GM06990 (cell line): ENCODE results near the gene MT1B.

Source experiments
- DNase-seq: peaks from one replicate; pipeline ENCODE4 v3.0.0-alpha.2; 2011; ENCODE audit not compliant: insufficient read length; ENCODE audit errors: extremely low read depth
- H3K27me3 ChIP-seq: replicated peaks from 2 replicates; pipeline ENCODE4 v1.6.0; 2011; ENCODE audit warnings: low read length; ENCODE audit not compliant: control insufficient read depth, insufficient read depth
- H3K36me3 ChIP-seq: 2 replicates; pipeline ENCODE4 v1.5.1; 2011; ENCODE audit warnings: low read length; ENCODE audit not compliant: control insufficient read depth, insufficient read depth
- H3K4me3 ChIP-seq: replicated peaks from 2 replicates; pipeline ENCODE4 v1.5.1; 2011; ENCODE audit warnings: low read depth, mild to moderate bottlenecking, control low read depth, low read length
- TF ChIP-seq, protein P1 (sequence below): IDR thresholded peaks from 2 replicates; pipeline ENCODE4 v1.5.1; 2011; ENCODE audit warnings: low read length, control low read depth, mild to moderate bottlenecking, inconsistent platforms; ENCODE audit not compliant: insufficient read depth, poor library complexity, severe bottlenecking

MT1B gene

DNA sequence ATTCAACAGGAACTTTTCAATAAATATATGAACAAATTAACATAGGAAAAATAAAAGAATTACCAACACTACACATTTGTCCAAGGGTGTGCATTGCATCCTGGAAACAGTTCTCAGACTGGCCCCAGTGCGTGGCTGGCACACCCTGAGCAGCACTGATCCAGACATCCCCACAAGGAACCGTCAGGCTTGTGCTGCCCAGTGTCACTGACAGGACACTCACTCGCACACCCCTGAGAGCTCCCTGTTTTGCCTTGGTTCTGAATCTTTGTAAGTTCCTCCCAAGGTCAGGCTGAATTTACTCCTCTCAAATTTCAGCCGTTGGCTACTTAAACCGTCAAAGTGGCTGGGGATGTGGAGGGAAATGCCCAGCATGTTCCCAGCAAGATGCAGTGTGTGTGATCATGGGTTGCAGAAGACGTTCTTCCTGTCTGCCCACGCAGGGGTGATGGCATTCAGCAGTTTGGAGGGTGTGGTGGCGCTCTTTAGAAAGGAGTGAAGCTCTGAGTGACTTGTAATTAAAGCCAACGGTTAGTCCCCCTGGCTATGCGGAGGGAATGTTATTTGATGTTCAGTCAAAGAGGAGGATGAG is 41.6 kb upstream of the MT1B start:
- no peaks in the 10 kb centered on the region for H3K27me3 ChIP-seq
- no peaks in the 10 kb centered on the region for H3K36me3 ChIP-seq
- TF ChIP-seq, protein P1, sequence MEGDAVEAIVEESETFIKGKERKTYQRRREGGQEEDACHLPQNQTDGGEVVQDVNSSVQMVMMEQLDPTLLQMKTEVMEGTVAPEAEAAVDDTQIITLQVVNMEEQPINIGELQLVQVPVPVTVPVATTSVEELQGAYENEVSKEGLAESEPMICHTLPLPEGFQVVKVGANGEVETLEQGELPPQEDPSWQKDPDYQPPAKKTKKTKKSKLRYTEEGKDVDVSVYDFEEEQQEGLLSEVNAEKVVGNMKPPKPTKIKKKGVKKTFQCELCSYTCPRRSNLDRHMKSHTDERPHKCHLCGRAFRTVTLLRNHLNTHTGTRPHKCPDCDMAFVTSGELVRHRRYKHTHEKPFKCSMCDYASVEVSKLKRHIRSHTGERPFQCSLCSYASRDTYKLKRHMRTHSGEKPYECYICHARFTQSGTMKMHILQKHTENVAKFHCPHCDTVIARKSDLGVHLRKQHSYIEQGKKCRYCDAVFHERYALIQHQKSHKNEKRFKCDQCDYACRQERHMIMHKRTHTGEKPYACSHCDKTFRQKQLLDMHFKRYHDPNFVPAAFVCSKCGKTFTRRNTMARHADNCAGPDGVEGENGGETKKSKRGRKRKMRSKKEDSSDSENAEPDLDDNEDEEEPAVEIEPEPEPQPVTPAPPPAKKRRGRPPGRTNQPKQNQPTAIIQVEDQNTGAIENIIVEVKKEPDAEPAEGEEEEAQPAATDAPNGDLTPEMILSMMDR: no peak
- H3K4me3 ChIP-seq: no peak overlapping the region; the same call in 1 of the 2 replicates
- no peak for DNase-seq

DNA sequence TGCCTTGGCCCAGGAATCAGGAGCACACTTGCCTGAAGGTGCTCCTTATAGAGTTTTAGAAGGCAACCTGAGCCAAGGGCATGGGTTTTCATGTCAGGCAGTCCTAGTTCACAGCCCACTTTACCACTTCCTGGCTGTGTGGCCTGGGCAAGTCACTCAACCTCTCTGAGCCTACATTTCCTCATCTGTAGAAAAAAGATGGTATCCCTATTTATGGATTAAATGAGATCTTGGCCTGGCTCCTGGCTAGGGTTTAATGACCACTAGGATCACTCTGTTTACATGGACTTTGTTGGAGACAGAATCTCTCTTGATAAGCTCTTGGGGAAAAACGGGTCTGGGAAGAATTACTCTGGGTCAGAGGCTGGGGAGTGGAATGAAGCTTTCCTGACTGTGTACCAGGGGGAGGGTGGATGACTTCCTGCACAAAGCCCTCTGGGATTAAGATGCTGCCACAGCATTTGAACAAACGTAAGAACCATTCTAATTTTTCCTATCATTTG is 41.0 kb upstream of the MT1B start:
- DNase-seq: no peak
- H3K27me3 ChIP-seq: no peaks in the 10 kb centered on the region
- H3K36me3 ChIP-seq: no peaks in the 10 kb centered on the region
- TF ChIP-seq, protein P1: no peak
- no peak overlapping the region for H3K4me3 ChIP-seq

DNA sequence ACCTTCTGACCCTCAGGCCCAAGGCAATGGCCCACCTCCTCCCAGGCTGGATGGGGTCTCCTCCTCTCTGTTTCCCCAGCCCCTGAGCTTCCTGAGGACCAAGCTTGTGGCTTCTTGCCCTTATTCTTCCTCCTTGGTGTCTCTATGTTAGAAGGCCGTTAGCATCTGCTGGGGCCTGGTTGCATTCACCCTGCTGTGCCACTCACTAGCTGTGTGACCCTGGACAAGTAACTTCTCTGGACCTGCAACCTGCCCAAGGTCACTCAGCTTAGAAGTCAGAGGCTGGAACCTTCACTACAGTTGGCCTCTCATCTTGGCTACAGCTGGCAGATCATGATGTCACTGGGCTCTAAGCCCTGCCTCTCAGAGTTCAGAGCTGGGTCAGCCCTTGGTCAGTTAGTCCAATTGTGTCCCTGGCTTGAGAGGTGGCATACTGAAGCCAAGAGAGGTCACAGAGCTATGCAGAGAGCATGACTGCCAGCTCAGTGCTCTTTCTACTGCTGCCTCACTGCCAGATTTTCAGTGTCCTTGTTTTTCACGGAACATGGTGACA is 40.3 kb upstream of the MT1B start:
- TF ChIP-seq, protein P1: no peak
- Histone ChIP-seq H3K27me3 (no peaks in the 10 kb centered on the region), H3K36me3 (no peaks in the 10 kb centered on the region), H3K4me3 (no peak overlapping the region)
- DNase-seq: no peak

DNA sequence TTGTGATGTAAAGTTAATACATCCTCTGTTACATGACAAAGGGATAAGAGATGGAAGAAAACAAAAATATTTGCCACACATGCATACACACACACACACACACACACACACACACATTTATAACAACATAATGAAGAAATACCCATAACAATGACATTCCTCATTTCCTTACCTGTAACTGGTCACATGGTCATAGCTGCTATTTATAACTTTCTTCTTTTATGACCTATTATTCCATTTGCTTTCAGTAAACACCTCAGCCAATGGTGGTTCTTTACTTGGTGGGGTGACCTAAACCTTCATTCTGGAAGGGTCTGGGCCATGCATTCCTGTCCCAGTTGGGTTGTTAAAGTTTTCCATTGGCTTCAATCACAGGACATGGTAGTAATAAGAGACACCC is 38.0 kb upstream of the MT1B start:
- no peak for DNase-seq
- Histone ChIP-seq H3K4me3 (no peak overlapping the region), H3K27me3 (no peaks in the 10 kb centered on the region; the same call in 1 of the 2 replicates), H3K36me3 (no peaks in the 10 kb centered on the region)
- TF ChIP-seq, protein P1: no peak

DNA sequence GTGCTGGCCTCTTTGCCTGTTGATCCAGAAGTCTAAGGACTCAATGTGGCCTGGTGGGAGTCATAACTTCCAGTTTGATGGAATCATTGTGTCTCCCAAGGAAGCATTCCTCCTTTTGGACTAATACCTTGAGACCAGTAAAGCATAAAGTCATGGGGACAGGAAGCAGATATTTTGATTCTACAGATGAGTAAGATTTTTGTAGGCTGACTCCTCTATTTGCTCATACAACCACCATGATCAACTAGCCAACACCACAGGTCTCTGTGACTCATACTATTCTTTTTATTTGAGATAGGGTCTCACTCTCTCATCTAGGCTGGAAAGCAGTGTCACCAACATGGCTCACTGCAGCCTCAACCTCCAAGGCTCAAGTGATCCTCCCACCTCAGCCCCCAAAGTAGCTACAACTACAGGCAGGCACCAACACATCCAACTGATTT is 37.1 kb upstream of the MT1B start:
- Histone ChIP-seq H3K27me3 (no peaks in the 10 kb centered on the region; the same call in 1 of the 2 replicates), H3K36me3 (no peaks in the 10 kb centered on the region), H3K4me3 (no peak overlapping the region)
- TF ChIP-seq, protein P1: no peak
- no peak for DNase-seq
